ENCODE data around the gene GPC2.

The GPC2 gene

DNA sequence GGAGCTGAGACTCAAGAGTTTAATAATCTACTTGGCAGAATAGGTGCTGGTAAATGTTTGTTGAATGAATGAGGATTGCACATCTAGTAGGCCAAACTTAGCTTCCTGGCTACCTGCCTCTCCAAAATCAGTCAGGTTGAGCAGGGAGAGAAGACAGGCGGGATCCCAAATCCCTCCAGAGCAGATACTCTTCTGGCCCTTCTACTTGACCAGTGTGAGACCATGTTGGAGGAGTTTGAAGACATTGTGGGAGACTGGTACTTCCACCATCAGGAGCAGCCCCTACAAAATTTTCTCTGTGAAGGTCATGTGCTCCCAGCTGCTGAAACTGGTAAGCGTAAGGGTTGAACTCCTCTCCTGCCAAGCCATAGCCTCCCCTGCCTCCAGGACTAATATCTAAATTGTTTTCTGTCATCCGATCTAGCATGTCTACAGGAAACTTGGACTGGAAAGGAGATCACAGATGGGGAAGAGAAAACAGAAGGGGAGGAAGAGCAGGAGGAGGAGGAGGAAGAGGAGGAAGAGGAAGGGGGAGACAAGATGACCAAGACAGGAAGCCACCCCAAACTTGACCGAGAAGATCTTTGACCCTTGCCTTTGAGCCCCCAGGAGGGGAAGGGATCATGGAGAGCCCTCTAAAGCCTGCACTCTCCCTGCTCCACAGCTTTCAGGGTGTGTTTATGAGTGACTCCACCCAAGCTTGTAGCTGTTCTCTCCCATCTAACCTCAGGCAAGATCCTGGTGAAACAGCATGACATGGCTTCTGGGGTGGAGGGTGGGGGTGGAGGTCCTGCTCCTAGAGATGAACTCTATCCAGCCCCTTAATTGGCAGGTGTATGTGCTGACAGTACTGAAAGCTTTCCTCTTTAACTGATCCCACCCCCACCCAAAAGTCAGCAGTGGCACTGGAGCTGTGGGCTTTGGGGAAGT, 52.6 kb downstream of the GPC2 start:
- TF ChIP-seq GATA2 (IDR thresholded peaks at IDR 0.05; ENCODE audit: low read depth, low read length) (no peak), GATA3 (IDR thresholded peaks at IDR 0.05; ENCODE audit: low read depth, low read length) (no peak)

DNA sequence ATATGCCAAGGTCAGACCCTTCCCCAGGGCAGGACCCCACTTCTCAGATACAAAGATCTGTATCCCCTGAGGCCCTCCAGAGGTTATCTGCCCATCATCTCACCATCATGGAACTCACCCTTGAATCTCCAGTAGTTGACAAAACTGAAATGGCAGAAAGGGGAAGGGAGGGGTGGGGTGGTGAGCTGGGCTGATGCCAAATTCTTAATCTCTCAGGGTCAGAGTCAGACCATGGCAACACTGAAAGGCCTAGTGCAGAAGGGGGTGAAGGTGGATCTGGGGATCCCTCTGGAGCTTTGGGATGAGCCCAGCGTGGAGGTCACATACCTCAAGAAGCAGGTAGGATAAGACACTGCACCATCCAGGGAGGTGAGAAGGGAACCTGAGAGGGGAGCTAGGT, 54.6 kb downstream of the GPC2 start:
- TF ChIP-seq GATA2 (IDR thresholded peaks at IDR 0.05; ENCODE audit: low read depth, low read length) (no peak), GATA3 (IDR thresholded peaks at IDR 0.05; ENCODE audit: low read depth, low read length) (no peak)

DNA sequence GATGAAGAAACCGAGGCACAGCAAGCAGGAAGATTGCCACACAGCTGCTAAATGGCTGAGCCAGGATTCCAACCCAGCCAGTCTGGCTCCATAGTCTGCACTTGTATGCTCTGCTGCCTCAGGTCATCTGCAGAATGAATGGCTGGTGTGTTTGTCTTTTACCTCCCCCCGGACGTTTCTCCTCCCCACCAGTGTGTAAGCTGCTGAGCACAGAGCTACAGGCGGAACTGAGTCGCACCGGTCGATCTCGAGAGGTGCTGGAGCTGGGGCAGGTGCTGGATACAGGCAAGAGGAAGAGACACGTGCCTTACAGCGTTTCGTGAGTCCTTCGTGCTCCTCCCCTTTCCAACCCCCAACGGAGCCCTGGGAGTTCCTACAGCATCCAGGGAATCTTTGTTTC, 55.1 kb downstream of the GPC2 start:
- TF ChIP-seq GATA3 (IDR thresholded peaks at IDR 0.05; ENCODE audit: low read depth, low read length) (no peak), GATA2 (IDR thresholded peaks at IDR 0.05; ENCODE audit: low read depth, low read length) (no peak)

DNA sequence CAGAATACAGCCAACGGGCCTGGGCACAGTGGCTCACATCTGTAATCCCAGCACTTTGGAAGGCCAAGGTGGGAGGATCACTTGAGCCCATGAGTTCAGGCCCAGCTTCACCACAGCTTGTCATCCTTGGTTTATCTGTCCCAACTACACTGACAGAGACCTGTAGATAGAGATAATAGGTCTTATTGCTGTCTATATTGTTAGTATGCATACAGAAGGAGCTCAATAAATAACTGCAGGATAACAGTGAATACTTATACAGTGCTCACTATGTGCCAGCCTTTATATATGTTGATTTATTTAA, 56.5 kb downstream of the GPC2 start:
- no peak for TF ChIP-seq GATA2 (IDR thresholded peaks at IDR 0.05; ENCODE audit: low read depth, low read length)

DNA sequence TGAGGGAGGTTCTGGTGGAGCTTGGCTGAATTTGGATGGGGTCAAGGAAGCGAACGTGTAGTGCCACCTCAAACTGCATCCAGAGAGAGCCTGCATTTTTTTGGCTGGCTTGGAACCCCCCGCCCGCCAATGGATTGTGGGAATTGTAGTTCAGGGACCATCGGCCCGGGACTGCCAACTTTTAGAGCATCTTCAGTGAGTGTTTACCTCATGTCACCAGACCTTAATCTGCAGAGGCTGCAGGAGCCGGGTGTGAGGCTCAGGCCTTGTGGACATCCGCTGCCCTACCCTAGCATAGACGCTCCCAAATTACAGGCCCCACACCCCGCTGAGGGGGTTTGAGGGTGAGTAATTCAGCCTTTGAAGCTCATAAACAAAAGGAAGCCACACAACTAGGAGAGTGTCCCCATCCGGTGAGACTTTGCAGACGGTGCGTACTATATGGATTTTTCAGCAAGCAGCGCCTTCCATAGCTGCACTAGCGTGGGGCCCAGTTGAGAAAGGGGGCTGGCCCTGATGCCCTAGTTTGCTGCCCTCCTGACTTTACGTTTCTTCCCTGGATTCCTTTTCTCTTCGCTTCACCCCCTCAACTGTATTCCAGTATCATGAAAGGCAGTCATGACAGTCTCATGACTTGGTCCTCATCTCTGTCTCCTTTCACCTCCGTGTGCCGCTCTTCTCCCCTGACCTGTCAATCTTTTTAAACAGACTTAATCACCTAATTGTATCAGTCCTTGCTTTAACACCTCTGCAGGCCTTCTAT, 57.0 kb downstream of the GPC2 start:
- TF ChIP-seq GATA3 (IDR thresholded peaks at IDR 0.05; ENCODE audit: low read depth, low read length): no peak
- TF ChIP-seq GATA2 (IDR thresholded peaks at IDR 0.05; ENCODE audit: low read depth, low read length): no peak
